NCI-H748 (cell line): ENCODE measurements around the gene TFAP2D.

Experiments
- DNase-seq: peaks from one replicate; lab custom pipeline; 2025; ENCODE audit not compliant: unreplicated experiment; lab: John Stamatoyannopoulos, UW

TFAP2D gene

GRCh38 chr6:50718566-50718965 lies 5.2 kb downstream of the TFAP2D start:
- no peak for DNase-seq

GRCh38 chr6:50720623-50721022 lies 7.3 kb downstream of the TFAP2D start:
- DNase-seq, result no peak

GRCh38 chr6:50721978-50722377 lies 8.7 kb downstream of the TFAP2D start:
- peak; percentile 34 for DNase-seq

GRCh38 chr6:50722829-50723554 lies 9.7 kb downstream of the TFAP2D start:
- DNase-seq, result no peak

- peak; percentile 73 for DNase-seq
Observed at GRCh38 chr6:50724381-50725124, 11.2 kb downstream of the TFAP2D start.

- no peak for DNase-seq
Observed at GRCh38 chr6:50734488-50734887, 21.2 kb downstream of the TFAP2D start.

GRCh38 chr6:50742161-50742560 lies 28.8 kb downstream of the TFAP2D start:
- DNase-seq, result no peak

- DNase-seq, result no peak
Observed at GRCh38 chr6:50744976-50745375, 31.6 kb downstream of the TFAP2D start.

GRCh38 chr6:50762798-50763197 lies 49.5 kb downstream of the TFAP2D start:
- no peak for DNase-seq

GRCh38 chr6:50778696-50779095 lies 65.4 kb downstream of the TFAP2D start:
- no peak for DNase-seq

- DNase-seq, result no peak
Observed at GRCh38 chr6:50780382-50780781, 67.1 kb downstream of the TFAP2D start.

GRCh38 chr6:50785921-50786320 lies 72.6 kb downstream of the TFAP2D start:
- DNase-seq, result no peak

- peak; percentile 73 for DNase-seq
Observed at GRCh38 chr6:50791900-50792508, 78.7 kb downstream of the TFAP2D start.

GRCh38 chr6:50792771-50793170 lies 79.4 kb downstream of the TFAP2D start:
- no peak for DNase-seq

- no peak for DNase-seq
Observed at GRCh38 chr6:50795574-50795973, 82.2 kb downstream of the TFAP2D start.

- no peak for DNase-seq
Observed at GRCh38 chr6:50804283-50804682, 91.0 kb downstream of the TFAP2D start.

GRCh38 chr6:50807035-50807434 lies 93.7 kb downstream of the TFAP2D start:
- no peak for DNase-seq

GRCh38 chr6:50815436-50816114 lies 102.2 kb downstream of the TFAP2D start:
- DNase-seq, result peak; percentile 48

- peak; percentile 80 for DNase-seq
Observed at GRCh38 chr6:50816115-50816675, 102.9 kb downstream of the TFAP2D start.

- no peak for DNase-seq
Observed at GRCh38 chr6:50816947-50817645, 103.8 kb downstream of the TFAP2D start.

GRCh38 chr6:50817646-50817950 lies 104.3 kb downstream of the TFAP2D start:
- DNase-seq, result no peak
